Endothelial cell of umbilical vein (primary cell): ENCODE data around the gene ENDOG. TPM values are rescaled to one million over a fixed set of nuclear protein-coding genes. Genes with fewer than 3 reads are reported as not detected.

ENCODE experiments used
- BruUV-seq: library from RNA; stranded (reverse); fragments of 400-500 nt; replicated peaks from 2 replicates; lab custom pipeline; 2021; lab: Mats Ljungman, UMichigan
- CTCF ChIA-PET: fragments of 300-600, 350-600 bp; sonication (Branson Sonifier 250); formaldehyde crosslinking; loops from one replicate; lab custom pipeline; 2021; ENCODE audit warnings: antibody characterized with exemption, inconsistent platforms; lab: Charles Lee
- POLR2A ChIA-PET: fragments of 300-600, 350-600 bp; sonication (Branson Sonifier 250); formaldehyde crosslinking; loops from one replicate; lab custom pipeline; 2021; ENCODE audit warnings: antibody characterized with exemption, inconsistent platforms; lab: Charles Lee
- DNase-seq: peaks from one replicate; pipeline ENCODE4 v3.0.0-alpha.2; 2011; ENCODE audit warnings: low read depth, low spot score
- FAIRE-seq: peaks from 2 replicates; lab custom pipeline; 2011; peaks lifted over from hg19 to GRCh38; lab: Jason Lieb, UNC
- H2AFZ ChIP-seq: 2 replicates; pipeline ENCODE4 v1.6.0; 2012; ENCODE audit warnings: low read depth, low read length, control low read depth, inconsistent platforms
- H3K27ac ChIP-seq: 2 replicates; pipeline ENCODE4 v1.5.1; 2011; ENCODE audit warnings: low read depth, mild to moderate bottlenecking, control low read depth, low read length, moderate library complexity; ENCODE audit not compliant: insufficient read depth
- H3K27me3 ChIP-seq, 2 experiments: 2 replicates each; pipeline versions ENCODE4 v1.6.0 to v1.6.1; 2011; ENCODE audit warnings: low read length in 2 of 2, mixed read lengths in 1 of 2; ENCODE audit not compliant: control insufficient read depth in 2 of 2, insufficient read depth in 2 of 2
- H3K36me3 ChIP-seq, 2 experiments: 2 replicates in 1 of 2; 3 replicates in 1 of 2; pipeline ENCODE4 v1.5.1; 2011; ENCODE audit warnings: low read length in 2 of 2, mild to moderate bottlenecking in 1 of 2, moderate library complexity in 1 of 2; ENCODE audit not compliant: control insufficient read depth in 2 of 2, insufficient read depth in 2 of 2; ENCODE audit errors: extremely low read depth in 1 of 2
- H3K4me1 ChIP-seq: 3 replicates; pipeline ENCODE4 v1.5.1; 2011; ENCODE audit warnings: mild to moderate bottlenecking, low read length; ENCODE audit not compliant: control insufficient read depth, insufficient read depth; ENCODE audit errors: extremely low read depth
- H3K4me2 ChIP-seq: 2 replicates; pipeline ENCODE4 v1.6.1; 2011; ENCODE audit warnings: low read length, control low read depth, mixed read lengths; ENCODE audit not compliant: insufficient read depth
- H3K4me3 ChIP-seq, 3 experiments: fragments of 200-600 bp in 1 of 3; sonication (generic), shearing (Covaris generic) in 1 of 3; replicated peaks in 1 of 3; 2 replicates each; pipeline ENCODE4 v1.5.1; 2011 to 2016; ENCODE audit warnings: control low read depth in 3 of 3, low read length in 3 of 3, mild to moderate bottlenecking in 2 of 3, inconsistent platforms in 1 of 3, low read depth in 1 of 3, moderate library complexity in 1 of 3; ENCODE audit not compliant: insufficient read depth in 1 of 3
- H3K79me2 ChIP-seq: 2 replicates; pipeline ENCODE4 v1.6.0; 2012; ENCODE audit warnings: low read length, inconsistent platforms; ENCODE audit not compliant: control insufficient read depth, insufficient read depth
- H3K9ac ChIP-seq: replicated peaks from 2 replicates; pipeline ENCODE3; 2011; ENCODE audit warnings: low read length, control low read depth; ENCODE audit not compliant: insufficient read depth; ENCODE audit errors: extremely low read depth
- H3K9me1 ChIP-seq: replicated peaks from 3 replicates; pipeline ENCODE4 v1.6.0; 2011; ENCODE audit warnings: mild to moderate bottlenecking, low read length; ENCODE audit not compliant: control insufficient read depth, insufficient read depth; ENCODE audit errors: extremely low read depth
- H3K9me3 ChIP-seq: replicated peaks from 2 replicates; pipeline ENCODE4 v1.5.1; 2012; ENCODE audit warnings: low read length, inconsistent platforms; ENCODE audit not compliant: control insufficient read depth, insufficient read depth
- H4K20me1 ChIP-seq: replicated peaks from 2 replicates; pipeline ENCODE3; 2011; ENCODE audit warnings: mild to moderate bottlenecking, low read length; ENCODE audit not compliant: control insufficient read depth, insufficient read depth; ENCODE audit errors: extremely low read depth
- EZH2 ChIP-seq: IDR thresholded peaks from 2 replicates; pipeline ENCODE4 v1.6.1; 2012; ENCODE audit warnings: borderline replicate concordance, low read depth, mild to moderate bottlenecking, moderate library complexity, low read length, inconsistent platforms; ENCODE audit not compliant: severe bottlenecking
- FOS ChIP-seq: IDR thresholded peaks from 2 replicates; pipeline ENCODE4 v1.6.1; 2011; ENCODE audit warnings: mild to moderate bottlenecking, low read length, moderate library complexity, borderline replicate concordance; ENCODE audit not compliant: insufficient read depth
- GATA2 ChIP-seq: IDR thresholded peaks from 2 replicates; pipeline ENCODE4 v1.7.0; 2011; ENCODE audit warnings: low read depth, mild to moderate bottlenecking, moderate library complexity, mixed read lengths, low read length; ENCODE audit not compliant: insufficient read length, insufficient read depth
- JUN ChIP-seq: IDR thresholded peaks from 2 replicates; pipeline ENCODE4 v1.6.1; 2011; ENCODE audit warnings: borderline replicate concordance, low read depth; ENCODE audit not compliant: insufficient read length, insufficient read depth
- MYC ChIP-seq: IDR thresholded peaks from one replicate; pipeline ENCODE4 v1.6.1; 2011; ENCODE audit warnings: mild to moderate bottlenecking, low read depth, low read length
- POLR2A ChIP-seq: IDR thresholded peaks from 2 replicates; pipeline ENCODE4 v1.6.1; 2012; ENCODE audit warnings: low read depth, mild to moderate bottlenecking, control low read depth, low read length
- POLR2AphosphoS5 ChIP-seq: IDR thresholded peaks from 2 replicates; pipeline ENCODE4 v1.6.1; 2012; ENCODE audit warnings: low read depth, mild to moderate bottlenecking, control low read depth, low read length, moderate library complexity; ENCODE audit not compliant: insufficient read depth
- dilution Hi-C: fragments of 300-500 bp; cut with MboI; formaldehyde crosslinking; loops from one replicate; pipeline ENCODE4 v1.15.0; 2019; ENCODE audit warnings: low sequenced_read_pairs; ENCODE audit not compliant: extremely low pct_ligation_motif_present
- intact Hi-C: fragments of 100-400 bp; cut with micrococcal nuclease; formaldehyde crosslinking; loops from one replicate; pipeline ENCODE4 v1.10.0; 2022
- polyA plus RNA-seq, 4 experiments: library from polyadenylated mRNA; depleted of rRNA in 3 of 4; stranded (reverse) in 3 of 4; unstranded in 1 of 4; fragments of >200 nt; gene quantifications; 2 replicates each; pipeline versions ENCODE4 v1.2.1 to v1.2.3, GENCODE V29; 2011 to 2012; ENCODE audit warnings: missing spikeins in 1 of 4
- total RNA-seq: library from RNA; stranded (reverse); gene quantifications from 2 replicates; pipeline ENCODE4 v1.2.3, GENCODE V29; 2021
- TF ChIP-seq, protein P1 (sequence below): IDR thresholded peaks from 2 replicates; pipeline ENCODE4 v1.6.1; 2011; ENCODE audit not compliant: insufficient read depth, insufficient read length
- TF ChIP-seq, protein P2 (sequence below), 2 donors: IDR thresholded peaks; 1 replicate in 1 of 2; 2 replicates in 1 of 2; pipeline ENCODE4 v1.5.1; 2011; ENCODE audit warnings: low read length in 2 of 2, mild to moderate bottlenecking in 2 of 2, moderate library complexity in 2 of 2, control low read depth in 1 of 2, inconsistent platforms in 1 of 2, low read depth in 1 of 2; ENCODE audit not compliant: insufficient read depth in 1 of 2; ENCODE audit errors: extremely low read depth in 1 of 2

Gene ENDOG
- total and polyA plus RNA-seq, 2 donors (not counting 3 experiments of a cell fraction or from before 2014, with no cell fraction given): 18.0 to 21.1 TPM

DNA sequence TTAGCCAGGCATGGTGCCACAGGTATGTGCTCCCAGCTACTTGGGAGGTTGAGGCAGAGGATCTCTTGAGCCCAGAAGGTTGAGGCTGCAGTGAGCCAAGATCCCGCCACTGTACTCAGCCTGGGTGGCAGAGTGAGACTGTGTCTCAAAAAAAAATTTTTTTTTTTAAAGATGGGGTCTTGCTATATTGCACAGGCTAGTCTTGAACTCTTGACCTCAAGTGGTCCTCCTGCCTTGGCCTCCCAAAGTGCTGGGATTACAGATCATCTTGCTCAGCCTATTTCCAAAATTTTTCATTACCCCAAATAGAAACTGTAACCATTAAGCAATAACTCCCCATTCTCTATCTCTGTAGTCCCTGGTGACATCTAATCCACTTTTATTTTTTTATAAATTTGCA is 35.6 kb upstream of the ENDOG start:
- dilution Hi-C loops: no loop called here
- H3K4me3 ChIP-seq: no peak overlapping the region
- H4K20me1 ChIP-seq: no peaks in the 10 kb centered on the region
- intact Hi-C loops: no loop called here
- DNase-seq: no peak
- H3K79me2 ChIP-seq: peaks cover 3% of the 10 kb centered on the region
- TF ChIP-seq, protein P1, sequence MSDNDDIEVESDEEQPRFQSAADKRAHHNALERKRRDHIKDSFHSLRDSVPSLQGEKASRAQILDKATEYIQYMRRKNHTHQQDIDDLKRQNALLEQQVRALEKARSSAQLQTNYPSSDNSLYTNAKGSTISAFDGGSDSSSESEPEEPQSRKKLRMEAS: no peak
- TF ChIP-seq EZH2 (no peak), MYC (no peak), JUN (no peak), FOS (no peak), POLR2AphosphoS5 (no peak)
- no peak overlapping the region for H3K27ac ChIP-seq
- H2AFZ ChIP-seq: no peak overlapping the region
- H3K36me3 ChIP-seq: no peaks in the 10 kb centered on the region
- no peak overlapping the region for H3K4me2 ChIP-seq
- H3K9ac ChIP-seq: no peak overlapping the region
- POLR2A ChIA-PET: no interaction called here
- no peaks in the 10 kb centered on the region for H3K9me1 ChIP-seq
- H3K4me1 ChIP-seq: peaks cover 4% of the 10 kb centered on the region
- no TSS peak for BruUV-seq
- FAIRE-seq: peak; percentile 44
- H3K9me3 ChIP-seq: no peaks in the 10 kb centered on the region
- no peaks in the 10 kb centered on the region for H3K27me3 ChIP-seq
- CTCF ChIA-PET: interaction anchor here (1.1 to 2.2 kb wide), 5 partner anchors 8 to 81 kb away, joined by 3 to 7 read pairs (median 6); partner anchors contain the start of genes ENDOG and PKN3

DNA sequence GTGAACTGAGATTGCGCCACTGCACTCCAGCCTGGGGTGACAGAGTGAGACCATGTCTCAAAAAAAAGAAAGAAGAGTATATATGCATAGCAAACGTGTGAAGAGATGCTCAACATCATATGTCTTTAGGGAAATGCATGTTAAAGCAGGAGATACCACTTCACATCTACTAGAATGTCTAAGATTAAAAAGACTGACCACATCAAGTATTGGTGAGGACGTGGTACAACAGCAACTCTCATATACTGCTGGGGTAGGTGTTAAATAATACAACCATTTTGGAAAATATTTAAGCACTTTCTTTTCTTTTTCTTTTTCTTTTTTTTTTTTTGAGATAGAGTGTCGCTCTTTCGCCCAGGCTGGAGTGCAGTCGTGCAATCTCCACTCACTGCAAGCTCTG is 32.9 kb upstream of the ENDOG start:
- Histone ChIP-seq H3K9me3 (no peaks in the 10 kb centered on the region), H3K9me1 (no peaks in the 10 kb centered on the region), H3K4me1 (peaks cover 11% of the 10 kb centered on the region), H3K4me2 (no peak overlapping the region), H3K9ac (no peak overlapping the region), H3K79me2 (peaks cover 13% of the 10 kb centered on the region), H3K36me3 (no peaks in the 10 kb centered on the region), H3K27ac (no peak overlapping the region), H3K4me3 (no peak overlapping the region), H2AFZ (no peak overlapping the region), H4K20me1 (no peaks in the 10 kb centered on the region), H3K27me3 (no peaks in the 10 kb centered on the region)
- intact Hi-C loops: loop anchor here (5.0 kb wide), 1 partner anchor 53 kb away; no protein-coding TSS in a partner anchor
- FAIRE-seq (no peak), DNase-seq (no peak)
- ChIA-PET POLR2A (no interaction called here), CTCF (interaction anchor here (1.4 kb wide), 1 partner anchor 33 kb away, joined by 3 read pairs; the partner anchor contains the start of gene ENDOG)
- dilution Hi-C loops: no loop called here
- no TSS peak for BruUV-seq
- TF ChIP-seq JUN (no peak), MYC (no peak), FOS (no peak), POLR2A (no peak), POLR2AphosphoS5 (no peak), EZH2 (no peak), GATA2 (no peak)
- TF ChIP-seq, protein P1: no peak
- TF ChIP-seq, protein P2, sequence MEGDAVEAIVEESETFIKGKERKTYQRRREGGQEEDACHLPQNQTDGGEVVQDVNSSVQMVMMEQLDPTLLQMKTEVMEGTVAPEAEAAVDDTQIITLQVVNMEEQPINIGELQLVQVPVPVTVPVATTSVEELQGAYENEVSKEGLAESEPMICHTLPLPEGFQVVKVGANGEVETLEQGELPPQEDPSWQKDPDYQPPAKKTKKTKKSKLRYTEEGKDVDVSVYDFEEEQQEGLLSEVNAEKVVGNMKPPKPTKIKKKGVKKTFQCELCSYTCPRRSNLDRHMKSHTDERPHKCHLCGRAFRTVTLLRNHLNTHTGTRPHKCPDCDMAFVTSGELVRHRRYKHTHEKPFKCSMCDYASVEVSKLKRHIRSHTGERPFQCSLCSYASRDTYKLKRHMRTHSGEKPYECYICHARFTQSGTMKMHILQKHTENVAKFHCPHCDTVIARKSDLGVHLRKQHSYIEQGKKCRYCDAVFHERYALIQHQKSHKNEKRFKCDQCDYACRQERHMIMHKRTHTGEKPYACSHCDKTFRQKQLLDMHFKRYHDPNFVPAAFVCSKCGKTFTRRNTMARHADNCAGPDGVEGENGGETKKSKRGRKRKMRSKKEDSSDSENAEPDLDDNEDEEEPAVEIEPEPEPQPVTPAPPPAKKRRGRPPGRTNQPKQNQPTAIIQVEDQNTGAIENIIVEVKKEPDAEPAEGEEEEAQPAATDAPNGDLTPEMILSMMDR (IDR thresholded peaks at IDR 0.05; ENCODE audit: extremely low read depth in 1 of 2, insufficient read depth in 1 of 2, low read depth in 1 of 2, low read length in 2 of 2): no peak
